Measurements from ENCODE around the gene DNAJC13.
A peak's percentile ranks its signal among the peaks of the same experiment; 100 is the strongest.
"Not testable (repeated sequence)": the region's sequence is repeated elsewhere in the genome, so short reads cannot be mapped to it uniquely, and the experiment has no call there.

The DNAJC13 gene

GRCh38 chr3:132545471-132545870 is 128.2 kb downstream of the DNAJC13 start:
- no peak for DNase-seq (ENCODE audit: low read depth)

- DNase-seq (ENCODE audit: low read depth) = no peak
These were observed 131.9 kb downstream of the DNAJC13 start for GRCh38 chr3:132549169-132549568.

GRCh38 chr3:132549890-132550578 is 132.7 kb downstream of the DNAJC13 start:
- DNase-seq (ENCODE audit: low read depth) = no peak

- no peak for DNase-seq (ENCODE audit: low read depth)
These were observed 133.4 kb downstream of the DNAJC13 start for GRCh38 chr3:132550579-132551305.

GRCh38 chr3:132553826-132554225 is 136.5 kb downstream of the DNAJC13 start:
- no peak for DNase-seq (ENCODE audit: low read depth)

GRCh38 chr3:132554437-132554836 is 137.1 kb downstream of the DNAJC13 start:
- no peak for DNase-seq (ENCODE audit: low read depth)

GRCh38 chr3:132555306-132556035 is 138.2 kb downstream of the DNAJC13 start:
- DNase-seq (ENCODE audit: low read depth) = no peak

GRCh38 chr3:132556036-132556386 is 138.7 kb downstream of the DNAJC13 start:
- not testable (repeated sequence) for DNase-seq (ENCODE audit: low read depth)

GRCh38 chr3:132556508-132557159 is 139.3 kb downstream of the DNAJC13 start:
- DNase-seq (ENCODE audit: low read depth) = no peak

GRCh38 chr3:132561003-132561402 is 143.7 kb downstream of the DNAJC13 start:
- DNase-seq (ENCODE audit: low read depth) = no peak

GRCh38 chr3:132563420-132564069 is 146.2 kb downstream of the DNAJC13 start:
- no peak for DNase-seq (ENCODE audit: low read depth)

- no peak for DNase-seq (ENCODE audit: low read depth)
These were observed 146.8 kb downstream of the DNAJC13 start for GRCh38 chr3:132564070-132564465.

- DNase-seq (ENCODE audit: low read depth) = no peak
These were observed 151.1 kb downstream of the DNAJC13 start for GRCh38 chr3:132568422-132568821.

- DNase-seq (ENCODE audit: low read depth) = no peak
These were observed 151.9 kb downstream of the DNAJC13 start for GRCh38 chr3:132569153-132569552.

- DNase-seq (ENCODE audit: low read depth) = no peak
These were observed 152.3 kb downstream of the DNAJC13 start for GRCh38 chr3:132569580-132569979.

- DNase-seq (ENCODE audit: low read depth) = no peak
These were observed 152.7 kb downstream of the DNAJC13 start for GRCh38 chr3:132570016-132570415.

- DNase-seq (ENCODE audit: low read depth) = peak; percentile 57
These were observed 156.5 kb downstream of the DNAJC13 start for GRCh38 chr3:132573797-132574211.

GRCh38 chr3:132587401-132587800 is 170.1 kb downstream of the DNAJC13 start:
- DNase-seq (ENCODE audit: low read depth) = no peak
